Measurements from ENCODE around the gene PALD1.

PALD1 gene

DNA sequence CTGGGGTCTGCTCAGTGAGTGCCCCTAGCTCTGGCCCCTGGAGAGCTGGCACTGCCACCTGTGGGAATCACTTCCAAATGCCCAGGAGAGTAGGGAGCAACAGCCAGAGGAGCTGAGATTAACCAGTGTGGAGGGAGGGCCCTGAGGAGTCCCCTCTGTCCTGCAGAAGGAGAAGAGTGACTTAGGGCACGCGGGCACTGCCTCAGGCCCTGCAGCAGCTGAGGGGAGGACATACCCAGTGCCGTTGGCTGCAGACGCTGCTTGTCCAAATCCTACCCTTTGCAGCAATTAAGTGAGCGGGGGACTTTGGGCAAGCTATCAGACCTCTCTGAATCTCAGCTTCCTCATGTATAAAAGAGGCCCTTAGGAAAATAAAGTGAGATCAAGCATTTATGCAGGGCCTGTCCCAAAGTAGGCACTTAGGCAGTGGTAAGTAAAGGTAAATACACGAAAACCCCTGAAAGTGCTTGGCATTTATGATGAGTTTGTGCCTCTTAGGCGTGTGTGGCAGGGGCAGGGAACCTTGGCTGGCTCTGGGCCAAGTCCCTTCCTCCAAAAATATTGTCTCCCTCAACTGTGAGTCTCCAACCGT, 107.1 kb downstream of the PALD1 start:
- TF ChIP-seq, protein P1, sequence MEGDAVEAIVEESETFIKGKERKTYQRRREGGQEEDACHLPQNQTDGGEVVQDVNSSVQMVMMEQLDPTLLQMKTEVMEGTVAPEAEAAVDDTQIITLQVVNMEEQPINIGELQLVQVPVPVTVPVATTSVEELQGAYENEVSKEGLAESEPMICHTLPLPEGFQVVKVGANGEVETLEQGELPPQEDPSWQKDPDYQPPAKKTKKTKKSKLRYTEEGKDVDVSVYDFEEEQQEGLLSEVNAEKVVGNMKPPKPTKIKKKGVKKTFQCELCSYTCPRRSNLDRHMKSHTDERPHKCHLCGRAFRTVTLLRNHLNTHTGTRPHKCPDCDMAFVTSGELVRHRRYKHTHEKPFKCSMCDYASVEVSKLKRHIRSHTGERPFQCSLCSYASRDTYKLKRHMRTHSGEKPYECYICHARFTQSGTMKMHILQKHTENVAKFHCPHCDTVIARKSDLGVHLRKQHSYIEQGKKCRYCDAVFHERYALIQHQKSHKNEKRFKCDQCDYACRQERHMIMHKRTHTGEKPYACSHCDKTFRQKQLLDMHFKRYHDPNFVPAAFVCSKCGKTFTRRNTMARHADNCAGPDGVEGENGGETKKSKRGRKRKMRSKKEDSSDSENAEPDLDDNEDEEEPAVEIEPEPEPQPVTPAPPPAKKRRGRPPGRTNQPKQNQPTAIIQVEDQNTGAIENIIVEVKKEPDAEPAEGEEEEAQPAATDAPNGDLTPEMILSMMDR (IDR thresholded peaks at IDR 0.05; ENCODE audit: control insufficient read depth, extremely low read depth, insufficient read depth): no peak
- DNase-seq (ENCODE audit: low read depth): no peak
- H3K4me3 ChIP-seq (ENCODE audit: low read depth, low read length): no peak overlapping the region

GRCh38 chr10:70586348-70586930, 107.9 kb downstream of the PALD1 start:
- no peak overlapping the region for H3K4me3 ChIP-seq (ENCODE audit: low read depth, low read length)
- DNase-seq (ENCODE audit: low read depth): no peak
- TF ChIP-seq, protein P1 (IDR thresholded peaks at IDR 0.05; ENCODE audit: control insufficient read depth, extremely low read depth, insufficient read depth): no peak

DNA sequence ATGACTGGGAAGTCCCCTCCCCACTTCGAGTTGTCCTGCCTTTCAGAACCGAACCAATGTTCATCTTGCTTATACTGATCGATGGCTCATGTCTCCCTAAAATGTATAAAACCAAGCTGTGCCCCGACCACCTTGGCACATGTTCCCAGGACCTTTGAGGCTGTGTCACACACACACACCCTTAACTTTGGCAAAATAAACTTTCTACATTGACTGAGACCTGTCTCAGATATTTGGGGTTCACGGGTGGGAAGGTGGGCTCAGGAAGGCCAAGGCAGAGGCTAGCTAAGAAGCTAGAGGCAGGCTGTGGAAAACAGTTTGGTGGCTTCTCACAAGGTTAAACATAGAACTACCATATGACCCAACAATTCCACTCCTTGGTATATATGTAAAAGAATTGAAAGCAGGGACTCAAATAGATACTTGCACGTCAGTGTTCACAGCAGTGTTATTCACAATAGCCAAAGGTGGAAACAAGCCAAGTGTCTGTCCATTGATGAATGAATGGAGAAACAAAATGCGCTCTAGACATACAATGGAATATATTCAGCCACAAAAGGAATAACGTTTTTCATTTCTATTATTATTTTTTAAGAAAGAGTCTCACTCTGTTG, 108.6 kb downstream of the PALD1 start:
- no peak for DNase-seq (ENCODE audit: low read depth)
- no peak overlapping the region for H3K4me3 ChIP-seq (ENCODE audit: low read depth, low read length)
- TF ChIP-seq, protein P1 (IDR thresholded peaks at IDR 0.05; ENCODE audit: control insufficient read depth, extremely low read depth, insufficient read depth): no peak

GRCh38 chr10:70588255-70588654, 109.7 kb downstream of the PALD1 start:
- DNase-seq (ENCODE audit: low read depth): no peak
- H3K4me3 ChIP-seq (ENCODE audit: low read depth, low read length): no peak overlapping the region
- TF ChIP-seq, protein P1 (IDR thresholded peaks at IDR 0.05; ENCODE audit: control insufficient read depth, extremely low read depth, insufficient read depth): no peak

GRCh38 chr10:70588859-70589570, 110.4 kb downstream of the PALD1 start:
- H3K4me3 ChIP-seq (ENCODE audit: low read depth, low read length): no peak overlapping the region
- DNase-seq (ENCODE audit: low read depth): no peak
- TF ChIP-seq, protein P1 (IDR thresholded peaks at IDR 0.05; ENCODE audit: control insufficient read depth, extremely low read depth, insufficient read depth): no peak

- no peak overlapping the region for H3K4me3 ChIP-seq (ENCODE audit: low read depth, low read length)
- no peak for DNase-seq (ENCODE audit: low read depth)
Observed at GRCh38 chr10:70589762-70590654, 111.4 kb downstream of the PALD1 start.

More at GRCh38 chr10:70589762-70590654, 111.4 kb downstream of the PALD1 start:
- TF ChIP-seq, protein P1 (IDR thresholded peaks at IDR 0.05; ENCODE audit: control insufficient read depth, extremely low read depth, insufficient read depth): no peak
